GM12878 (cell line): ENCODE data around the gene GNB5. TPM values are rescaled to one million over a fixed set of nuclear protein-coding genes. Genes with fewer than 3 reads are reported as not detected.

Experiments used
- BMI1 ChIP-seq: fragments of 450-650 bp; IDR thresholded peaks from 2 replicates; pipeline ENCODE4 v1.6.1; 2016; ENCODE audit warnings: mild to moderate bottlenecking, moderate library complexity, borderline replicate concordance
- BRCA1 ChIP-seq: IDR thresholded peaks from 2 replicates; pipeline ENCODE4 v1.6.1; 2011; ENCODE audit warnings: low read depth, low read length, improper control_type of control experiment
- CBFB ChIP-seq: IDR thresholded peaks from 2 replicates; pipeline ENCODE4 v1.6.1; 2016; ENCODE audit warnings: antibody characterized with exemption, low read depth
- CEBPB ChIP-seq, 2 experiments: fragments of 150-350 bp in 1 of 2; IDR thresholded peaks; 2 replicates each; pipeline ENCODE4 v1.6.1; 2012 to 2014; ENCODE audit warnings: low read depth in 2 of 2, low read length in 2 of 2, borderline replicate concordance in 1 of 2, inconsistent platforms in 1 of 2
- DPF2 ChIP-seq: fragments of 450-650 bp; IDR thresholded peaks from 2 replicates; pipeline ENCODE4 v1.6.1; 2017; ENCODE audit warnings: mild to moderate bottlenecking
- E4F1 ChIP-seq: fragments of 450-650 bp; IDR thresholded peaks from 2 replicates; pipeline ENCODE4 v1.6.1; 2018; ENCODE audit warnings: borderline replicate concordance, mild to moderate bottlenecking; ENCODE audit not compliant: partially characterized antibody
- ESRRA ChIP-seq: IDR thresholded peaks from 2 replicates; pipeline ENCODE4 v1.6.1; 2012; ENCODE audit warnings: mild to moderate bottlenecking, low read length, improper control_type of control experiment
- ETV6 ChIP-seq, 2 experiments: fragments of 450-650 bp in 1 of 2; IDR thresholded peaks in 1 of 2; conservative IDR thresholded peaks in 1 of 2; 2 replicates each; pipeline ENCODE4 v1.6.1; 2014; ENCODE audit warnings: antibody characterized with exemption in 1 of 2, borderline replicate concordance in 1 of 2, low read depth in 1 of 2, mild to moderate bottlenecking in 1 of 2, moderate library complexity in 1 of 2
- HDAC2 ChIP-seq: fragments of 200-600 bp; sonication (generic); IDR thresholded peaks from 2 replicates; pipeline ENCODE4 v1.6.1; 2017
- HDGF ChIP-seq: fragments of 450-650 bp; IDR thresholded peaks from 2 replicates; pipeline ENCODE4 v1.6.1; 2016; ENCODE audit warnings: antibody characterized with exemption
- KDM1A ChIP-seq: fragments of 200-600 bp; sonication (generic); IDR thresholded peaks from 2 replicates; pipeline ENCODE4 v1.6.1; 2016; ENCODE audit warnings: borderline replicate concordance
- NBN ChIP-seq: fragments of 450-650 bp; IDR thresholded peaks from 2 replicates; pipeline ENCODE4 v1.6.1; 2016
- NFIC ChIP-seq: IDR thresholded peaks from 2 replicates; pipeline ENCODE4 v1.6.1; 2012; ENCODE audit warnings: low read depth, mild to moderate bottlenecking, inconsistent platforms, low read length, moderate library complexity
- PAX8 ChIP-seq: fragments of 450-650 bp; IDR thresholded peaks from 2 replicates; pipeline ENCODE4 v1.6.1; 2017; ENCODE audit warnings: mild to moderate bottlenecking, moderate library complexity
- RELA ChIP-seq: fragments of 450-650 bp; IDR thresholded peaks from 2 replicates; pipeline ENCODE4 v1.8.0; 2014; ENCODE audit warnings: borderline replicate concordance; ENCODE audit not compliant: partially characterized antibody
- RFX5 ChIP-seq: IDR thresholded peaks from 2 replicates; pipeline ENCODE4 v1.6.1; 2011; ENCODE audit warnings: low read depth, low read length, improper control_type of control experiment
- RUNX3 ChIP-seq: IDR thresholded peaks from 2 replicates; pipeline ENCODE4 v1.6.1; 2012; ENCODE audit warnings: low read length, inconsistent platforms
- SIN3A ChIP-seq: IDR thresholded peaks from 2 replicates; pipeline ENCODE4 v1.6.1; 2012; ENCODE audit warnings: low read depth, low read length, improper control_type of control experiment
- SREBF1 ChIP-seq: IDR thresholded peaks from 2 replicates; pipeline ENCODE4 v1.6.1; 2012; ENCODE audit warnings: mild to moderate bottlenecking, low read length
- TCF12 ChIP-seq: IDR thresholded peaks from 2 replicates; pipeline ENCODE4 v1.6.1; 2011; ENCODE audit warnings: low read depth, mild to moderate bottlenecking, low read length
- TCF7 ChIP-seq: IDR thresholded peaks from 2 replicates; pipeline ENCODE4 v1.6.1; 2014; ENCODE audit warnings: antibody characterized with exemption, borderline replicate concordance
- YBX1 ChIP-seq: fragments of 450-650 bp; IDR thresholded peaks from 2 replicates; pipeline ENCODE4 v1.6.1; 2016; ENCODE audit warnings: antibody characterized with exemption
- YY1 ChIP-seq: IDR thresholded peaks from 2 replicates; pipeline ENCODE4 v1.6.1; 2011; ENCODE audit warnings: low read depth, mild to moderate bottlenecking, low read length
- polyA plus RNA-seq, 11 experiments: library from polyadenylated mRNA; depleted of rRNA in 4 of 11; unstranded in 6 of 11; stranded (reverse) in 5 of 11; fragments of >200 nt; fragmentation: Nextera tagmentation in 4 of 11; fragmentation: Illumina TruSeq in 1 of 11; extraction: Ambion mirVana in 4 of 11; extraction: Trizol in 1 of 11; gene quantifications; 1 replicate in 1 of 11; 2 replicates in 10 of 11; pipeline versions ENCODE4 v1.2.1 to v1.2.3, GENCODE V29; 2011 to 2016; ENCODE audit warnings: inconsistent platforms in 2 of 11, missing spikeins in 2 of 11, low read depth in 1 of 11
- total RNA-seq, 4 experiments: library from RNA; depleted of rRNA in 3 of 4; stranded (reverse); fragments of >200 nt in 3 of 4; fragmentation: Illumina TruSeq in 1 of 4; extraction: Trizol in 1 of 4; gene quantifications; 2 replicates each; pipeline versions ENCODE4 v1.2.1 to v1.2.3, GENCODE V29; 2013 to 2021
- TF ChIP-seq, protein P1 (sequence below): IDR thresholded peaks from 2 replicates; pipeline ENCODE4 v1.6.1; 2012; ENCODE audit warnings: low read depth, low read length, improper control_type of control experiment
- TF ChIP-seq, protein P2 (sequence below): fragments of 150-350 bp; IDR thresholded peaks from 2 replicates; pipeline ENCODE4 v1.6.1; 2014; ENCODE audit warnings: mild to moderate bottlenecking, low read depth, low read length
- TF ChIP-seq, protein P3 (sequence below): IDR thresholded peaks from 2 replicates; pipeline ENCODE4 v1.6.1; 2012; ENCODE audit warnings: low read depth, low read length, improper control_type of control experiment
- TF ChIP-seq, protein P4 (sequence below): IDR thresholded peaks from 2 replicates; pipeline ENCODE4 v1.6.1; 2012; ENCODE audit warnings: low read depth, low read length, improper control_type of control experiment
- TF ChIP-seq, protein P5 (sequence below): IDR thresholded peaks from 2 replicates; pipeline ENCODE4 v1.6.1; 2011; ENCODE audit warnings: low read depth, mild to moderate bottlenecking, low read length, moderate library complexity, borderline replicate concordance; ENCODE audit errors: extremely low read depth

The GNB5 gene
- total and polyA plus RNA-seq, 10 of the 15 experiments (the other 5 are each of a cell fraction or from before 2014, with no cell fraction given): 2.4 to 25.9 (median 15.2) TPM

DNA sequence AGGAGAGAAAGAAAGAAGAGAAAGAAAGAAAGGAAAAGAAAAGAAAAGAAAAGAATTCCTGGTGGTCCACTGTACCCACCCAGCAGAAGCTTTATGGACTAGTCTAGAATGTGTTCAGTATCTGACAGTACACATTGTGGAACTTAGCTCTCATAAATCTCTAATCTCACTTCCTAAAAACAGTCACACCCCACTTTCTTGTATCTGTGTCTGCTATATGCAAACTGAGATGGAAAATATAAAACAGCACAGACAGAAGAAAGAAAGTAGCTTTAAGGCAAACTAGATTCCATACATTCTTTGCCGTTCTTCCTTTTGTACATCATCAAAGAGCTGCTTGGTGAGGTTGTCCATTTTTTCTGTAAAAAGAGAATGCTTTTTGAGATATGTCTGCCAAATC is 41.1 kb upstream of the GNB5 start (continued):
- TF ChIP-seq KDM1A (no peak), E4F1 (no peak), SIN3A (no peak), RFX5 (no peak), TCF12 (no peak), YBX1 (no peak), YY1 (no peak), HDAC2 (no peak), PAX8 (0 out of 2 replicates have a peak, but pooled peaks have one; percentile 45), CEBPB (IDR thresholded peaks at IDR 0.05; ENCODE audit: borderline replicate concordance in 1 of 2, low read depth in 2 of 2, low read length in 2 of 2) (no peak), ETV6 (conservative IDR thresholded peaks at IDR 0.05 in 1 of 2, IDR thresholded peaks at IDR 0.05 in 1 of 2; ENCODE audit: borderline replicate concordance in 1 of 2, low read depth in 1 of 2) (peak in 1 of 2 experiments; percentile 57; a peak in 1 of 4 replicates), RELA (no peak), TCF7 (no peak), RUNX3 (no peak), CBFB (no peak), ESRRA (no peak), BMI1 (no peak), NFIC (no peak), SREBF1 (no peak), NBN (no peak), DPF2 (peak; percentile 63; the same call in 1 of the 2 replicates), BRCA1 (no peak), HDGF (no peak)
- TF ChIP-seq, protein P1, sequence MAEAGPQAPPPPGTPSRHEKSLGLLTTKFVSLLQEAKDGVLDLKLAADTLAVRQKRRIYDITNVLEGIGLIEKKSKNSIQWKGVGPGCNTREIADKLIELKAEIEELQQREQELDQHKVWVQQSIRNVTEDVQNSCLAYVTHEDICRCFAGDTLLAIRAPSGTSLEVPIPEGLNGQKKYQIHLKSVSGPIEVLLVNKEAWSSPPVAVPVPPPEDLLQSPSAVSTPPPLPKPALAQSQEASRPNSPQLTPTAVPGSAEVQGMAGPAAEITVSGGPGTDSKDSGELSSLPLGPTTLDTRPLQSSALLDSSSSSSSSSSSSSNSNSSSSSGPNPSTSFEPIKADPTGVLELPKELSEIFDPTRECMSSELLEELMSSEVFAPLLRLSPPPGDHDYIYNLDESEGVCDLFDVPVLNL: no peak
- TF ChIP-seq, protein P2, sequence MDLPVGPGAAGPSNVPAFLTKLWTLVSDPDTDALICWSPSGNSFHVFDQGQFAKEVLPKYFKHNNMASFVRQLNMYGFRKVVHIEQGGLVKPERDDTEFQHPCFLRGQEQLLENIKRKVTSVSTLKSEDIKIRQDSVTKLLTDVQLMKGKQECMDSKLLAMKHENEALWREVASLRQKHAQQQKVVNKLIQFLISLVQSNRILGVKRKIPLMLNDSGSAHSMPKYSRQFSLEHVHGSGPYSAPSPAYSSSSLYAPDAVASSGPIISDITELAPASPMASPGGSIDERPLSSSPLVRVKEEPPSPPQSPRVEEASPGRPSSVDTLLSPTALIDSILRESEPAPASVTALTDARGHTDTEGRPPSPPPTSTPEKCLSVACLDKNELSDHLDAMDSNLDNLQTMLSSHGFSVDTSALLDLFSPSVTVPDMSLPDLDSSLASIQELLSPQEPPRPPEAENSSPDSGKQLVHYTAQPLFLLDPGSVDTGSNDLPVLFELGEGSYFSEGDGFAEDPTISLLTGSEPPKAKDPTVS: no peak
- TF ChIP-seq, protein P3, sequence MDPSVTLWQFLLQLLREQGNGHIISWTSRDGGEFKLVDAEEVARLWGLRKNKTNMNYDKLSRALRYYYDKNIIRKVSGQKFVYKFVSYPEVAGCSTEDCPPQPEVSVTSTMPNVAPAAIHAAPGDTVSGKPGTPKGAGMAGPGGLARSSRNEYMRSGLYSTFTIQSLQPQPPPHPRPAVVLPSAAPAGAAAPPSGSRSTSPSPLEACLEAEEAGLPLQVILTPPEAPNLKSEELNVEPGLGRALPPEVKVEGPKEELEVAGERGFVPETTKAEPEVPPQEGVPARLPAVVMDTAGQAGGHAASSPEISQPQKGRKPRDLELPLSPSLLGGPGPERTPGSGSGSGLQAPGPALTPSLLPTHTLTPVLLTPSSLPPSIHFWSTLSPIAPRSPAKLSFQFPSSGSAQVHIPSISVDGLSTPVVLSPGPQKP: no peak
- TF ChIP-seq, protein P4, sequence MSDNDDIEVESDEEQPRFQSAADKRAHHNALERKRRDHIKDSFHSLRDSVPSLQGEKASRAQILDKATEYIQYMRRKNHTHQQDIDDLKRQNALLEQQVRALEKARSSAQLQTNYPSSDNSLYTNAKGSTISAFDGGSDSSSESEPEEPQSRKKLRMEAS: no peak
- TF ChIP-seq, protein P5, sequence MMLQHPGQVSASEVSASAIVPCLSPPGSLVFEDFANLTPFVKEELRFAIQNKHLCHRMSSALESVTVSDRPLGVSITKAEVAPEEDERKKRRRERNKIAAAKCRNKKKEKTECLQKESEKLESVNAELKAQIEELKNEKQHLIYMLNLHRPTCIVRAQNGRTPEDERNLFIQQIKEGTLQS: no peak
